Parathyroid adenoma (tissue), 2 donors: ENCODE measurements around the gene HAO2.

Experiments
- H2AFZ ChIP-seq: fragments of 300-600 bp; sonication (generic); one replicate; pipeline ENCODE4 v1.7.0; 2017; ENCODE audit warnings: antibody characterized with exemption, mild to moderate bottlenecking
- H3K27ac ChIP-seq: fragments of 300-600 bp; sonication (generic); one replicate; pipeline ENCODE4 v1.7.0; 2017
- H3K27me3 ChIP-seq: fragments of 300-600 bp; sonication (generic); one replicate; pipeline ENCODE4 v1.7.0; 2017; ENCODE audit warnings: low read length; ENCODE audit not compliant: control insufficient read depth, insufficient read depth
- H3K36me3 ChIP-seq: fragments of 300-600 bp; sonication (generic); one replicate; pipeline ENCODE4 v1.7.0; 2017; ENCODE audit warnings: low read length; ENCODE audit not compliant: control insufficient read depth, insufficient read depth
- H3K4me1 ChIP-seq: fragments of 300-600 bp; sonication (generic); one replicate; pipeline ENCODE4 v1.7.0; 2017; ENCODE audit warnings: control low read depth
- H3K4me2 ChIP-seq: fragments of 300-600 bp; sonication (generic); one replicate; pipeline ENCODE4 v1.7.0; 2017; ENCODE audit warnings: low read length
- H3K4me3 ChIP-seq: fragments of 300-600 bp; sonication (generic); one replicate; pipeline ENCODE4 v1.7.0; 2017; ENCODE audit warnings: low read depth, low read length
- H3K79me2 ChIP-seq: fragments of 300-600 bp; sonication (generic); one replicate; pipeline ENCODE4 v1.7.0; 2017; ENCODE audit warnings: control low read depth
- H3K9ac ChIP-seq: fragments of 300-600 bp; sonication (generic); one replicate; pipeline ENCODE4 v1.7.0; 2017; ENCODE audit warnings: mild to moderate bottlenecking
- H3K9me3 ChIP-seq: fragments of 300-600 bp; sonication (generic); one replicate; pipeline ENCODE4 v1.7.0; 2017; ENCODE audit warnings: low read length; ENCODE audit not compliant: control insufficient read depth
- TF ChIP-seq, protein P1 (sequence below): fragments of 300-600 bp; sonication (generic); IDR thresholded peaks from one replicate; pipeline ENCODE4 v1.7.0; 2017; ENCODE audit warnings: antibody characterized with exemption, mild to moderate bottlenecking
- donor health status: primary hyperparathyroidism.

HAO2 gene

DNA sequence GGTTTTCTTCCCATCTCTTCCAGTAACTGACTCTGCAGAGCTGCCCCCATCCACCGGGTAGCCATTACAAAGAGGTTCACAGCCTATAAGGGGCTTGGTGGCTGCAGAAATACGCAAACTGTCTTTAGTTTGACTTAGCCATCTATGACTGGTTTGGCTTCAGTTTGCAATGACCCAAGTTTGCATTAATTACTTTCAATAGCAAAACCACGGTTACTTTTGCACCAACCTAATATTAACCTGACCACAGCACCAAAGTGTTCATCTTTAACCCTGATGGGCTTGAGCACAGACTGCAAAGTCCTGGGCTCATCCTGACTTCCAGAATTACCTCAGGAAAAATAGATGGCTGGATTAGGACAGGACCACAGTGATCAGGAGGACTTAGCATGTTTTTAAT lies 2.2 kb upstream of the HAO2 start:
- H3K27ac ChIP-seq: no peak overlapping the region
- no peak overlapping the region for H3K9ac ChIP-seq
- no peaks in the 10 kb centered on the region for H3K27me3 ChIP-seq
- H3K4me1 ChIP-seq: no peaks in the 10 kb centered on the region
- no peaks in the 10 kb centered on the region for H3K36me3 ChIP-seq
- no peak overlapping the region for H3K4me3 ChIP-seq
- no peaks in the 10 kb centered on the region for H3K79me2 ChIP-seq
- no peak overlapping the region for H2AFZ ChIP-seq
- TF ChIP-seq, protein P1, sequence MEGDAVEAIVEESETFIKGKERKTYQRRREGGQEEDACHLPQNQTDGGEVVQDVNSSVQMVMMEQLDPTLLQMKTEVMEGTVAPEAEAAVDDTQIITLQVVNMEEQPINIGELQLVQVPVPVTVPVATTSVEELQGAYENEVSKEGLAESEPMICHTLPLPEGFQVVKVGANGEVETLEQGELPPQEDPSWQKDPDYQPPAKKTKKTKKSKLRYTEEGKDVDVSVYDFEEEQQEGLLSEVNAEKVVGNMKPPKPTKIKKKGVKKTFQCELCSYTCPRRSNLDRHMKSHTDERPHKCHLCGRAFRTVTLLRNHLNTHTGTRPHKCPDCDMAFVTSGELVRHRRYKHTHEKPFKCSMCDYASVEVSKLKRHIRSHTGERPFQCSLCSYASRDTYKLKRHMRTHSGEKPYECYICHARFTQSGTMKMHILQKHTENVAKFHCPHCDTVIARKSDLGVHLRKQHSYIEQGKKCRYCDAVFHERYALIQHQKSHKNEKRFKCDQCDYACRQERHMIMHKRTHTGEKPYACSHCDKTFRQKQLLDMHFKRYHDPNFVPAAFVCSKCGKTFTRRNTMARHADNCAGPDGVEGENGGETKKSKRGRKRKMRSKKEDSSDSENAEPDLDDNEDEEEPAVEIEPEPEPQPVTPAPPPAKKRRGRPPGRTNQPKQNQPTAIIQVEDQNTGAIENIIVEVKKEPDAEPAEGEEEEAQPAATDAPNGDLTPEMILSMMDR: no peak
- H3K9me3 ChIP-seq: no peaks in the 10 kb centered on the region
- H3K4me2 ChIP-seq: no peak overlapping the region

DNA sequence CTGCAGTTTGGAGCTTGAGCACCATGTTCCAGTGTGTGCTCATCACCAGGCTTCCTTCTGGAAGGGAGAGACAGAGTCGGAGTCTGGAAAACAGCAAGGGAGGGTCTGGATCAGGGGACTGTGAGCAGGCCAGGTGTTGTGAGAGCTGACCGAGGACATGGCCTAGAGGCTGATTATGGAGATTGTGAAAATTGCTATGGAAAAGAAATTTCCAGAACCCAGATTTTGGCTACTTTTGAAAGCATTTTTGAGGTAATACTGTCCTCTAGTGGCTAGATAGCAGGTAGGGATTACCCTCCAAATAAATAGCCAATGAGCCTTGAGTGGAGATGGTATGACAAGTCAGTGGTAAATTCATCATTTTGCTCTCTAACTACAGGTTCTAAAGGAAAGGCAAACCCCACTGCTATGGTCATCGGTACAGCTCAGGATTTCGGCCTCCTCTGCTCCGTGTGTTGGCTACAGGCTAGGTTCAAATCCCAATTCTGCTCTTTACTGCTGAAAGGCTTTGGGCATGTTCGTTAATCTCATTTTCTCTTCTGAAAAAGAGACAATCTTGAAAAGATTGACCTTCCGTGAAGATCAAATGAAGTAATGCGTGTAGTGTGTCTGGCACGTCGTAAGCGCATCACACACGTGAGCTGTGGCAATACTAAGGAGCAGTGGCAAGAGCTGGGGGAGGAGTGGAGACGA lies 1.0 kb upstream of the HAO2 start:
- no peak overlapping the region for H3K4me3 ChIP-seq
- peak overlapping the region; percentile 18 for H2AFZ ChIP-seq
- H3K27ac ChIP-seq: no peak overlapping the region
- no peaks in the 10 kb centered on the region for H3K4me1 ChIP-seq
- H3K79me2 ChIP-seq: no peaks in the 10 kb centered on the region
- TF ChIP-seq, protein P1: peak; percentile 63
- H3K9ac ChIP-seq: no peak overlapping the region
- no peaks in the 10 kb centered on the region for H3K36me3 ChIP-seq
- no peak overlapping the region for H3K4me2 ChIP-seq
- H3K27me3 ChIP-seq: no peaks in the 10 kb centered on the region
- no peaks in the 10 kb centered on the region for H3K9me3 ChIP-seq

DNA sequence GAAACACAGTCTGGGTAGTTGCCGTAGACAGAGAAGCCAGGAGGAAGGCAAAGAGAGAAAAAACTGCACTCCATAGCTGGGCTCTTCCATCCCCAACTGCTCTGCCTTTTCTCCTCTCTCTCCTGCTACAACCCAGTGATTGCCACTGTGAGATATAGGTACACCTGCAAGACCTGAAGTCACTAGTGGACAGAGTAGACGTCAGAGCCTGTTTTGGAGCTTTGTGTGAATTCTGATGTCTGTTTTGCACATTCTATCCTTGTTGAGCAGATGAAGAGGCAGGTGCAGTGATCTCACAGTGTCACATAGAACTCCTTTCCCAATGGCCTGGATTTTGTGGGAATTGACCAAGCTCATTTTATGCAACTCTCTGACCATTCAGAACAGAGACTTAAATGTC lies 2.2 kb downstream of the HAO2 start:
- Histone ChIP-seq H3K4me2 (no peak overlapping the region), H3K9me3 (no peaks in the 10 kb centered on the region), H3K36me3 (no peaks in the 10 kb centered on the region), H3K4me1 (no peaks in the 10 kb centered on the region), H2AFZ (no peak overlapping the region), H3K9ac (no peak overlapping the region), H3K4me3 (no peak overlapping the region), H3K27ac (no peak overlapping the region), H3K27me3 (no peaks in the 10 kb centered on the region), H3K79me2 (no peaks in the 10 kb centered on the region)
- TF ChIP-seq, protein P1: no peak

DNA sequence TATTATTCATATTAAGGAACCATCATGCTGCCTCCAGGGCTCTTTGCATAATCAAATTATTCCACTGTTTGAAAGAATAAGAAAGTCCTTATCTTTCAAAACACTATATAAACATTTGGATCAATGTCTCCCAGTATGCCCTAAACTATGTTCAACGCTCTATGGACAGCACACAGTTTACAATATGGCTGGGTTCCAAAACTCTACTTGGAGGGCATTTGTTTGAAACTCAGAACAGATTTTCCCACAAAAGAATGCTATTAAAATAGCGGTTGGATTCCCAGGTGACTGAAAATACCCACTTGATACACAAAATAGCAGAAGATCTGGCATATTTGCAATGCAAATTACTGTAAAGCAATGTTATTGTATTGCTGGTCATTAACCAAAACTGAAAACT lies 3.2 kb downstream of the HAO2 start:
- Histone ChIP-seq H3K4me2 (no peak overlapping the region), H2AFZ (no peak overlapping the region), H3K4me1 (no peaks in the 10 kb centered on the region), H3K27me3 (no peaks in the 10 kb centered on the region), H3K36me3 (no peaks in the 10 kb centered on the region), H3K9ac (no peak overlapping the region), H3K27ac (no peak overlapping the region), H3K4me3 (no peak overlapping the region), H3K79me2 (no peaks in the 10 kb centered on the region), H3K9me3 (no peaks in the 10 kb centered on the region)
- TF ChIP-seq, protein P1: no peak

DNA sequence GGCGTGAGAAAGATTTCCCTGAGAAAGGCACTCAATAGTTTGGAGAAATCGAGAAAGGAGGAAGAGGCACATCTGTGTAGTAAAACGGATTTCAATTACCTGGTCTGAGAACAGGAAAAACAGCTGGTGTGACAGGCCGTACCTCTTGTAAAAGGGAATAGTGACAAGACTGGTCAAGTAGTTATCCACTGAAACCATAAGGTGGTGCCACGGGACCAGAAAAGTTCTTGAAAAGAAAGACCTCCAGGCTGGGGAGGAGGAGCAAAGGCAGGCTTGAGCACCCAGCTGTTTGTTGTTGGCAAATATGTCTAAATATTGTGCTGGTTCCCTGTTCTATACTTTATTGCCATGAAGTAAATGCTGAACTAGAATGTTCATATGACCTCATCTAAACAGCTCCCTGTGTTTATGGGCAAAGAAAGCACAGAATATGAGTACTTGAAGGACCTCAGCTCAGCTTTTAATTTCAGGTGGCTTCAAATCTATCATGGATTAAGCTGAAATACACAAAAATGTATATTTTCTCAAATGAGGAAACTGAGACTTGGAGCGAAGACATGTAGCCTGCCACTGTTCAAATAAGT lies 4.0 kb downstream of the HAO2 start:
- Histone ChIP-seq H2AFZ (no peak overlapping the region), H3K27ac (no peak overlapping the region), H3K9me3 (no peaks in the 10 kb centered on the region), H3K36me3 (no peaks in the 10 kb centered on the region), H3K9ac (no peak overlapping the region), H3K4me2 (no peak overlapping the region), H3K4me3 (no peak overlapping the region), H3K79me2 (no peaks in the 10 kb centered on the region), H3K4me1 (no peaks in the 10 kb centered on the region), H3K27me3 (no peaks in the 10 kb centered on the region)
- TF ChIP-seq, protein P1: no peak
